ENCODE measurements around the gene GP1BA. TPM values are rescaled to one million over a fixed set of nuclear protein-coding genes. Genes with fewer than 3 reads are reported as not detected.

GP1BA gene
- total RNA-seq, 3 donors from 2014 or later (not counting 1 experiment from before 2014, with no cell fraction given): 0.25 to 4.3 (median 2.2) TPM

DNA sequence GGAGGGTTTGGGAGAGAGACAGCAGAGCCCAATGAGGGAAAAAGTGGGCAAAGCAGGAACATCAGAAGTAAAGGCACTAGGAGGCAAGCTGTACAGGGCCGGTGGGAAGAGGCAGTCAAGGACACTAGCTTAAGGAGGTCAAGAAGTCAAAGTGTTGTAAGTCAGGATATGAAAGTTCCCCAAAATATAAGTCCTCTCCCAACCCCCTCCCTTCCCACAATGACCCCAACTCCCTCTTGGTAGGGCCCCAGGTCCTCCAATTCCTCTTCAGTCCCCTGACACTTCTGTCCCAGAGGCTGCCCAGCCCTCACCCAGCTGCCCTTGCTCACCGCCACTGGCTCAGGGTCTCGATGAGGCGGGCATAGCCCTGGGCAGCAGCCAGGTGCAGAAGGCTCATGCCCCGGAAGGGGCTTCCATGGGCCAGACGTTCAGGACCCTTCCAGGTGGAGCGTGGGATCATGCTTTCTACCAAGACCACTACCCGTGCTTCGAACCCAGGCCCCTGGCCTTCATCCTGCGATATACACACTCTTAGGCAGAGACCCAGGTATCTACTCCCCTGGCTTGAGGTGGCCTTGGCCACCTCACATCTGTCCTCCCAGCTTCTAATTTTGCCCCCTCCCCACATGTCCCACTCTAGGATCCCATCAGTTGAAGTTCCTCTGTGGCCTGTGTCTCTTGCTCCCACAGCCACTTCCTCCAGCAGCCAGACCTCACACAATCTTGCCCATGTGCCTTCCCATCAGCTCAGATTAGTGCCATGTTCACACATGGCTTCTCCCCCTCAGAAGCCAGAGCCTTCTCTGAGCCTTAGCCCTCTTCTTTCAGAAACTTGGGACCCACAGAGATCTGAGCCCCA is 41.4 kb downstream of the GP1BA start:
- H3K4me3 Mint-ChIP-seq: no peak overlapping the region
- TF ChIP-seq, protein P1, sequence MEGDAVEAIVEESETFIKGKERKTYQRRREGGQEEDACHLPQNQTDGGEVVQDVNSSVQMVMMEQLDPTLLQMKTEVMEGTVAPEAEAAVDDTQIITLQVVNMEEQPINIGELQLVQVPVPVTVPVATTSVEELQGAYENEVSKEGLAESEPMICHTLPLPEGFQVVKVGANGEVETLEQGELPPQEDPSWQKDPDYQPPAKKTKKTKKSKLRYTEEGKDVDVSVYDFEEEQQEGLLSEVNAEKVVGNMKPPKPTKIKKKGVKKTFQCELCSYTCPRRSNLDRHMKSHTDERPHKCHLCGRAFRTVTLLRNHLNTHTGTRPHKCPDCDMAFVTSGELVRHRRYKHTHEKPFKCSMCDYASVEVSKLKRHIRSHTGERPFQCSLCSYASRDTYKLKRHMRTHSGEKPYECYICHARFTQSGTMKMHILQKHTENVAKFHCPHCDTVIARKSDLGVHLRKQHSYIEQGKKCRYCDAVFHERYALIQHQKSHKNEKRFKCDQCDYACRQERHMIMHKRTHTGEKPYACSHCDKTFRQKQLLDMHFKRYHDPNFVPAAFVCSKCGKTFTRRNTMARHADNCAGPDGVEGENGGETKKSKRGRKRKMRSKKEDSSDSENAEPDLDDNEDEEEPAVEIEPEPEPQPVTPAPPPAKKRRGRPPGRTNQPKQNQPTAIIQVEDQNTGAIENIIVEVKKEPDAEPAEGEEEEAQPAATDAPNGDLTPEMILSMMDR (IDR thresholded peaks at IDR 0.05): no peak
- H3K36me3 Mint-ChIP-seq: no peaks in the 10 kb centered on the region
- ATAC-seq: peak in 1 of 3 donors; percentile 7
- no peaks in the 10 kb centered on the region for H3K9me3 Mint-ChIP-seq
- WGBS (ENCODE audit: insufficient coverage): 95% methylated on average over 10 of the region's 10 CpGs
- no peak overlapping the region for H3K27ac ChIP-seq (ENCODE audit: low read length)
- intact Hi-C loops (cut with micrococcal nuclease): no loop called here
- peaks cover 59% of the 10 kb centered on the region for H3K36me3 ChIP-seq (ENCODE audit: control insufficient read depth, insufficient read depth, low read length)
- H3K9me3 ChIP-seq (ENCODE audit: control insufficient read depth, insufficient read depth, low read length): no peaks in the 10 kb centered on the region
- H3K4me3 ChIP-seq (ENCODE audit: low read length): no peak overlapping the region
- peaks cover 0 to 14% of the 10 kb centered on the region in 2 donors for H3K4me1 Mint-ChIP-seq
- no peaks in the 10 kb centered on the region for H3K27me3 ChIP-seq (ENCODE audit: control insufficient read depth, insufficient read depth, low read length)
- peaks cover 19% of the 10 kb centered on the region for H3K4me1 ChIP-seq (ENCODE audit: control insufficient read depth, insufficient read depth, low read length)
- DNase-seq: no peak
- H3K27ac Mint-ChIP-seq: peak overlapping the region in 1 of 2 donors; percentile 48
- H3K27me3 Mint-ChIP-seq (ENCODE audit: low read depth in 2 of 2): no peaks in the 10 kb centered on the region

- ATAC-seq: no peak
- no peaks in the 10 kb centered on the region for H3K9me3 ChIP-seq (ENCODE audit: control insufficient read depth, insufficient read depth, low read length)
- H3K4me3 Mint-ChIP-seq: no peak overlapping the region
- H3K27me3 ChIP-seq (ENCODE audit: control insufficient read depth, insufficient read depth, low read length): no peaks in the 10 kb centered on the region
- no peaks in the 10 kb centered on the region for H3K27me3 Mint-ChIP-seq (ENCODE audit: low read depth in 2 of 2)
- no peak for DNase-seq
- H3K4me1 Mint-ChIP-seq: peaks cover 0 to 14% of the 10 kb centered on the region in 2 donors
- no peak overlapping the region for H3K4me3 ChIP-seq (ENCODE audit: low read length)
- intact Hi-C loops (cut with micrococcal nuclease): no loop called here
- TF ChIP-seq, protein P1 (IDR thresholded peaks at IDR 0.05): no peak
- H3K9me3 Mint-ChIP-seq: no peaks in the 10 kb centered on the region
- H3K36me3 ChIP-seq (ENCODE audit: control insufficient read depth, insufficient read depth, low read length): peaks cover 64% of the 10 kb centered on the region
- H3K4me1 ChIP-seq (ENCODE audit: control insufficient read depth, insufficient read depth, low read length): peaks cover 14% of the 10 kb centered on the region
- no peaks in the 10 kb centered on the region for H3K36me3 Mint-ChIP-seq
- 91% methylated on average over 9 of the region's 9 CpGs for WGBS (ENCODE audit: insufficient coverage)
- no peak overlapping the region for H3K27ac Mint-ChIP-seq
- no peak overlapping the region for H3K27ac ChIP-seq (ENCODE audit: low read length)
These were observed 42.1 kb downstream of the GP1BA start for GRCh38 chr17:4974115-4974670.

GRCh38 chr17:4978726-4979125 is 46.6 kb downstream of the GP1BA start:
- H3K36me3 ChIP-seq (ENCODE audit: control insufficient read depth, insufficient read depth, low read length): peaks cover 54% of the 10 kb centered on the region
- no peaks in the 10 kb centered on the region for H3K9me3 ChIP-seq (ENCODE audit: control insufficient read depth, insufficient read depth, low read length)
- H3K4me1 Mint-ChIP-seq: peaks cover 8 to 31% of the 10 kb centered on the region in 2 donors
- H3K4me3 ChIP-seq (ENCODE audit: low read length): no peak overlapping the region
- TF ChIP-seq, protein P1 (IDR thresholded peaks at IDR 0.05): no peak
- peaks cover 6% of the 10 kb centered on the region for H3K36me3 Mint-ChIP-seq
- no peak for ATAC-seq
- peaks cover 24% of the 10 kb centered on the region for H3K4me1 ChIP-seq (ENCODE audit: control insufficient read depth, insufficient read depth, low read length)
- intact Hi-C loops (cut with micrococcal nuclease): no loop called here
- H3K27me3 Mint-ChIP-seq (ENCODE audit: low read depth in 2 of 2): no peaks in the 10 kb centered on the region
- H3K27ac ChIP-seq (ENCODE audit: low read length): no peak overlapping the region
- H3K4me3 Mint-ChIP-seq: no peak overlapping the region
- no peaks in the 10 kb centered on the region for H3K27me3 ChIP-seq (ENCODE audit: control insufficient read depth, insufficient read depth, low read length)
- no peak for DNase-seq
- no peaks in the 10 kb centered on the region for H3K9me3 Mint-ChIP-seq
- H3K27ac Mint-ChIP-seq: no peak overlapping the region

Data from natural killer cell (primary cell).